Measurements from ENCODE around the gene FAF1. TPM values are rescaled to one million over a fixed set of nuclear protein-coding genes. Genes with fewer than 3 reads are reported as not detected.
"Not testable (repeated sequence)": the region's sequence is repeated elsewhere in the genome, so short reads cannot be mapped to it uniquely, and the experiment has no call there.

Gene FAF1
- total RNA-seq, 4 donors from 2014 or later = 33.8 to 55.8 (median 45.6) TPM

GRCh38 chr1:50878434-50878833 lies 81.6 kb downstream of the FAF1 start:
- TF ChIP-seq CTCF (IDR thresholded peaks at IDR 0.05) (no peak), POLR2A (IDR thresholded peaks at IDR 0.05) (no peak)
- DNase-seq (ENCODE audit: low spot score in 2 of 2) = no peak
- intact Hi-C loops (cut with DNase I; ENCODE audit: low total_unique reads) = no loop called here
- H3K4me3 ChIP-seq (ENCODE audit: low read depth, poor library complexity, severe bottlenecking) = no peak overlapping the region

GRCh38 chr1:50877641-50878040 lies 82.4 kb downstream of the FAF1 start:
- no peak for DNase-seq (ENCODE audit: low spot score in 2 of 2)
- TF ChIP-seq CTCF (IDR thresholded peaks at IDR 0.05) (no peak), POLR2A (IDR thresholded peaks at IDR 0.05) (no peak)
- H3K4me3 ChIP-seq (ENCODE audit: low read depth, poor library complexity, severe bottlenecking) = no peak overlapping the region
- intact Hi-C loops (cut with DNase I; ENCODE audit: low total_unique reads) = no loop called here
- WGBS, 2 donors = 43 to 47% methylated on average over 1 of the region's 1 CpG

- 80 to 87% methylated on average over 5 of the region's 5 CpGs for WGBS, 2 donors
- TF ChIP-seq POLR2A (IDR thresholded peaks at IDR 0.05) (no peak), CTCF (IDR thresholded peaks at IDR 0.05) (no peak)
- intact Hi-C loops (cut with DNase I; ENCODE audit: low total_unique reads) = no loop called here
- no peak overlapping the region for H3K4me3 ChIP-seq (ENCODE audit: low read depth, poor library complexity, severe bottlenecking)
- peak in 1 of 2 donors; percentile 36 for DNase-seq (ENCODE audit: low spot score in 2 of 2)
Measured at GRCh38 chr1:50873458-50874187, 86.4 kb downstream of the FAF1 start.

GRCh38 chr1:50864845-50865244 lies 95.2 kb downstream of the FAF1 start:
- DNase-seq (ENCODE audit: low spot score in 2 of 2); intact Hi-C loops (cut with DNase I; ENCODE audit: low total_unique reads); H3K4me3 ChIP-seq (ENCODE audit: low read depth, poor library complexity, severe bottlenecking): not testable (repeated sequence)
- 98 to 100% methylated on average over 3 of the region's 3 CpGs for WGBS, 2 donors

GRCh38 chr1:50861772-50862171 lies 98.3 kb downstream of the FAF1 start:
- no peak for DNase-seq (ENCODE audit: low spot score in 2 of 2)
- H3K4me3 ChIP-seq (ENCODE audit: low read depth, poor library complexity, severe bottlenecking) = no peak overlapping the region
- 71 to 77% methylated on average over 1 of the region's 1 CpG for WGBS, 2 donors
- intact Hi-C loops (cut with DNase I; ENCODE audit: low total_unique reads) = no loop called here
- no peak for TF ChIP-seq POLR2A (IDR thresholded peaks at IDR 0.05)
- TF ChIP-seq CTCF (IDR thresholded peaks at IDR 0.05) = no peak

GRCh38 chr1:50860702-50861101 lies 99.4 kb downstream of the FAF1 start:
- 97 to 98% methylated on average over 4 of the region's 4 CpGs for WGBS, 2 donors
- intact Hi-C loops (cut with DNase I; ENCODE audit: low total_unique reads) = no loop called here
- no peak for TF ChIP-seq POLR2A (IDR thresholded peaks at IDR 0.05)
- TF ChIP-seq CTCF (IDR thresholded peaks at IDR 0.05) = no peak
- no peak overlapping the region for H3K4me3 ChIP-seq (ENCODE audit: low read depth, poor library complexity, severe bottlenecking)
- no peak for DNase-seq (ENCODE audit: low spot score in 2 of 2)

Measured in lower leg skin (tissue), 4 donors.